Measurements from ENCODE around the gene FTMT. TPM values are rescaled to one million over a fixed set of nuclear protein-coding genes. Genes with fewer than 3 reads are reported as not detected.

The FTMT gene
- total and polyA plus RNA-seq, 9 of the 15 experiments (the other 6 are each of a cell fraction or from before 2014, with no cell fraction given), result not detected

DNA sequence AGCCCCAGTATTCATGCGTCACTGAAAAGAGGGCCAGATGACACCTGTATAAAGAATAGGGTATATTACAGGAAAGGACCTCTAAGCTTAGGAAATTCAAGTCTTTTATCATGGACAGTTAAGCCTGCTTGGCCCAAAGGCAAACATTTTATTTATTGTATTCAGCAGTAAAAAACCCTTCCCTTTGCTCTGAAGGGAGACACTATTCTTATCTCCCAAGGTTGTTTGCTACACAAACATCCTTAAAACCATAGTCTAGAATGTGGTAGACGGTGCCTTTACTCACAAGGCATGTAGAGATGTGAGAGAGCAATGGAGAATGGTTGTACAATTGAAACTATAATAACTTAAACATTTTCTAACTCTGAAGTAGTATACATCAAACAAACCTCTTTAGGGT, 33.9 kb downstream of the FTMT start:
- no peak overlapping the region for H3K4me3 ChIP-seq
- no peaks in the 10 kb centered on the region for H3K36me3 ChIP-seq (ENCODE audit: control insufficient read depth, insufficient read depth, low read length)
- intact Hi-C loops (cut with micrococcal nuclease), result no loop called here
- BruUV-seq (replicated peaks), result no TSS peak
- H3K79me2 ChIP-seq (ENCODE audit: control insufficient read depth, insufficient read depth, low read length), result no peaks in the 10 kb centered on the region
- in situ Hi-C loops (cut with MboI), result no loop called here
- no peak overlapping the region for H3K4me2 ChIP-seq (ENCODE audit: insufficient read depth, low read length)
- ATAC-seq (no peak), DNase-seq (ENCODE audit: extremely low read depth in 1 of 4, low spot score in 3 of 4) (no peak), FAIRE-seq (no peak)
- POLR2A ChIA-PET, result no interaction called here
- H3K27ac ChIP-seq (ENCODE audit: extremely low read depth, low read depth, low read length), result no peak overlapping the region
- no peaks in the 10 kb centered on the region for H3K4me1 ChIP-seq (replicated peaks in 1 of 2; ENCODE audit: control insufficient read depth in 2 of 2, insufficient read depth in 2 of 2, low read length in 2 of 2)
- no peaks in the 10 kb centered on the region for H3K9me3 ChIP-seq (replicated peaks; ENCODE audit: control insufficient read depth, insufficient read depth, low read depth, low read length)
- no peaks in the 10 kb centered on the region for H3K9me1 ChIP-seq (ENCODE audit: control insufficient read depth, insufficient read depth, low read length)
- CTCF ChIA-PET (ENCODE audit: low intra/inter-chr PET ratio), result no interaction called here
- no peak overlapping the region for H2AFZ ChIP-seq (ENCODE audit: low read depth, low read length)
- WGBS (ENCODE audit: insufficient coverage, low coverage, missing lambda C conversion rate), result 13% methylated on average over 2 of the region's 2 CpGs
- no peaks in the 10 kb centered on the region for H4K20me1 ChIP-seq (replicated peaks; ENCODE audit: control insufficient read depth, insufficient read depth, low read length)
- no peaks in the 10 kb centered on the region for H3K27me3 ChIP-seq (ENCODE audit: control insufficient read depth in 2 of 2, insufficient read depth in 2 of 2, low read length in 2 of 2)
- no peak overlapping the region for H3K9ac ChIP-seq (ENCODE audit: insufficient read depth in 1 of 2, low read depth in 2 of 2, low read length in 2 of 2)
- TF ChIP-seq, protein P1, sequence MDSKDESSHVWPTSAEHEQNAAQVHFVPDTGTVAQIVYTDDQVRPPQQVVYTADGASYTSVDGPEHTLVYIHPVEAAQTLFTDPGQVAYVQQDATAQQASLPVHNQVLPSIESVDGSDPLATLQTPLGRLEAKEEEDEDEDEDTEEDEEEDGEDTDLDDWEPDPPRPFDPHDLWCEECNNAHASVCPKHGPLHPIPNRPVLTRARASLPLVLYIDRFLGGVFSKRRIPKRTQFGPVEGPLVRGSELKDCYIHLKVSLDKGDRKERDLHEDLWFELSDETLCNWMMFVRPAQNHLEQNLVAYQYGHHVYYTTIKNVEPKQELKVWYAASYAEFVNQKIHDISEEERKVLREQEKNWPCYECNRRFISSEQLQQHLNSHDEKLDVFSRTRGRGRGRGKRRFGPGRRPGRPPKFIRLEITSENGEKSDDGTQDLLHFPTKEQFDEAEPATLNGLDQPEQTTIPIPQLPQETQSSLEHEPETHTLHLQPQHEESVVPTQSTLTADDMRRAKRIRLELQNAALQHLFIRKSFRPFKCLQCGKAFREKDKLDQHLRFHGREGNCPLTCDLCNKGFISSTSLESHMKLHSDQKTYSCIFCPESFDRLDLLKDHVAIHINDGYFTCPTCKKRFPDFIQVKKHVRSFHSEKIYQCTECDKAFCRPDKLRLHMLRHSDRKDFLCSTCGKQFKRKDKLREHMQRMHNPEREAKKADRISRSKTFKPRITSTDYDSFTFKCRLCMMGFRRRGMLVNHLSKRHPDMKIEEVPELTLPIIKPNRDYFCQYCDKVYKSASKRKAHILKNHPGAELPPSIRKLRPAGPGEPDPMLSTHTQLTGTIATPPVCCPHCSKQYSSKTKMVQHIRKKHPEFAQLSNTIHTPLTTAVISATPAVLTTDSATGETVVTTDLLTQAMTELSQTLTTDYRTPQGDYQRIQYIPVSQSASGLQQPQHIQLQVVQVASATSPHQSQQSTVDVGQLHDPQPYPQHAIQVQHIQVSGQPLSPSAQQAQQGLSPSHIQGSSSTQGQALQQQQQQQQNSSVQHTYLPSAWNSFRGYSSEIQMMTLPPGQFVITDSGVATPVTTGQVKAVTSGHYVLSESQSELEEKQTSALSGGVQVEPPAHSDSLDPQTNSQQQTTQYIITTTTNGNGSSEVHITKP (IDR thresholded peaks at IDR 0.05; ENCODE audit: partially characterized antibody), result no peak
- TF ChIP-seq HNRNPLL (IDR thresholded peaks at IDR 0.05; ENCODE audit: low read depth, low read length, poor library complexity, severe bottlenecking), result no peak
- no peak for TF ChIP-seq KAT7 (CRISPR knock-in tag; IDR thresholded peaks at IDR 0.05; ENCODE audit: borderline replicate concordance)
- TF ChIP-seq SNRNP70 (optimal IDR thresholded peaks at IDR 0.05; ENCODE audit: low read depth, low read length), result no peak
- TF ChIP-seq ZNF316 (IDR thresholded peaks at IDR 0.05), result no peak
- TF ChIP-seq BMI1 (IDR thresholded peaks at IDR 0.05; ENCODE audit: low read length), result no peak
- TF ChIP-seq MIER1 (IDR thresholded peaks at IDR 0.05; ENCODE audit: low read depth), result no peak
- no peak for TF ChIP-seq FOXJ2 (tag; IDR thresholded peaks at IDR 0.05)
- TF ChIP-seq, protein P2, sequence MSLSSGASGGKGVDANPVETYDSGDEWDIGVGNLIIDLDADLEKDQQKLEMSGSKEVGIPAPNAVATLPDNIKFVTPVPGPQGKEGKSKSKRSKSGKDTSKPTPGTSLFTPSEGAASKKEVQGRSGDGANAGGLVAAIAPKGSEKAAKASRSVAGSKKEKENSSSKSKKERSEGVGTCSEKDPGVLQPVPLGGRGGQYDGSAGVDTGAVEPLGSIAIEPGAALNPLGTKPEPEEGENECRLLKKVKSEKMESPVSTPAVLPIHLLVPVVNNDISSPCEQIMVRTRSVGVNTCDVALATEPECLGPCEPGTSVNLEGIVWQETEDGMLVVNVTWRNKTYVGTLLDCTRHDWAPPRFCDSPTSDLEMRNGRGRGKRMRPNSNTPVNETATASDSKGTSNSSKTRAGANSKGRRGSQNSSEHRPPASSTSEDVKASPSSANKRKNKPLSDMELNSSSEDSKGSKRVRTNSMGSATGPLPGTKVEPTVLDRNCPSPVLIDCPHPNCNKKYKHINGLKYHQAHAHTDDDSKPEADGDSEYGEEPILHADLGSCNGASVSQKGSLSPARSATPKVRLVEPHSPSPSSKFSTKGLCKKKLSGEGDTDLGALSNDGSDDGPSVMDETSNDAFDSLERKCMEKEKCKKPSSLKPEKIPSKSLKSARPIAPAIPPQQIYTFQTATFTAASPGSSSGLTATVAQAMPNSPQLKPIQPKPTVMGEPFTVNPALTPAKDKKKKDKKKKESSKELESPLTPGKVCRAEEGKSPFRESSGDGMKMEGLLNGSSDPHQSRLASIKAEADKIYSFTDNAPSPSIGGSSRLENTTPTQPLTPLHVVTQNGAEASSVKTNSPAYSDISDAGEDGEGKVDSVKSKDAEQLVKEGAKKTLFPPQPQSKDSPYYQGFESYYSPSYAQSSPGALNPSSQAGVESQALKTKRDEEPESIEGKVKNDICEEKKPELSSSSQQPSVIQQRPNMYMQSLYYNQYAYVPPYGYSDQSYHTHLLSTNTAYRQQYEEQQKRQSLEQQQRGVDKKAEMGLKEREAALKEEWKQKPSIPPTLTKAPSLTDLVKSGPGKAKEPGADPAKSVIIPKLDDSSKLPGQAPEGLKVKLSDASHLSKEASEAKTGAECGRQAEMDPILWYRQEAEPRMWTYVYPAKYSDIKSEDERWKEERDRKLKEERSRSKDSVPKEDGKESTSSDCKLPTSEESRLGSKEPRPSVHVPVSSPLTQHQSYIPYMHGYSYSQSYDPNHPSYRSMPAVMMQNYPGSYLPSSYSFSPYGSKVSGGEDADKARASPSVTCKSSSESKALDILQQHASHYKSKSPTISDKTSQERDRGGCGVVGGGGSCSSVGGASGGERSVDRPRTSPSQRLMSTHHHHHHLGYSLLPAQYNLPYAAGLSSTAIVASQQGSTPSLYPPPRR (CRISPR knock-in tag; IDR thresholded peaks at IDR 0.05; ENCODE audit: borderline replicate concordance), result no peak
- no peak for TF ChIP-seq ZNF12 (CRISPR knock-in tag; IDR thresholded peaks at IDR 0.05)
- TF ChIP-seq, protein P3, sequence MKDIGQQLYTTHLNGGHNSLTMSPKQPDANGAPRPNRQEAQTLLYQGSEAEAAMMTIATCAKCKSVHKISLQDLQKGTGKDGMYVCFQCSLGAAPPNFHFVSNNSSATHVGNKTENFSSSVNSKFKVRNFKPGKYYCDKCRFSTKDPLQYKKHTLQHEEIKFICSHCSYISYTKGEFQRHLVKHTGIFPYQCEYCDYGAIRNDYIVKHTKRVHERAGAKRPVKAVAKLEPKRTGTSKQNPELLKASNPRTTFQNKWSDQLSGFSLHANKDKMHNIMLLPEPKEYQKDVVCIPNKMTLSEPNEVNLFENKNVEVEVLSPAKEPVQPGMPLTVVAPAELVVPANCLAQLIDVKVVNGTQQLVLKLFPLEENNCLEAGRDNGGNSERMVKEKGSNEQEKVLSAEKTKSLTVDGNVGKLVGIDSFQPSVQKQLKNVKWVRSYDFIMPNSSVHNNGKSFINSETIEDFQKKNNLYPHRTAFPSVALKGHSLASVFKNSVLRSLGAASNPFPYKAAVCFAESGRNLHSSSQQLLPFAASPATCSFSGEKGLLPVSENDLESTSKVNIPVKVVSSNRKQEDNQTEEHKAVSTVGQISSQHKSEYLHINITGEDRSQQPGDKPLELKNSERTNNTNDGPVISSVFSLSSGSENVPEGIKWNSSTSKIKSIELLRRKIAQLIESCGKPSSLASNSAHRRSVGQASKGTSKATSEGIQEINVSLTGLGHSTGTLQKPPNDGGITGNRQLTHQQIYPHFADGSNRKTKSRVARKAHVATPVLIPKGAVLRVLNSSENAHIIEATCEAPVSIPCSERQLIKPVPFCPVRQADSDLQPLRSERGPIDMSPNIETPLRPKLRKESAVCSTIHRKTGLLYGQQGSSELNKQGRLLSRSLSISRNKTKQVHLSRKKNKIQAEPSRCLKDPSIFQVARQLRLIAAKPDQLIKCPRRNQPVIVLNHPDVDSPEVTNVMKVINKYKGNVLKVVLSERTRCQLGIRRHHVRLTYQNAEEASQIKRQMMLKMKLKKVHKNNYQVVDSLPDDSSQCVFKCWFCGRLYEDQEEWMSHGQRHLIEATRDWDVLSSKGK (CRISPR knock-in tag; IDR thresholded peaks at IDR 0.05), result no peak
- no peak for TF ChIP-seq BDP1 (IDR thresholded peaks at IDR 0.05; ENCODE audit: insufficient read depth, insufficient read length)
